ENCODE data around the gene ZNF787.

The ZNF787 gene

DNA sequence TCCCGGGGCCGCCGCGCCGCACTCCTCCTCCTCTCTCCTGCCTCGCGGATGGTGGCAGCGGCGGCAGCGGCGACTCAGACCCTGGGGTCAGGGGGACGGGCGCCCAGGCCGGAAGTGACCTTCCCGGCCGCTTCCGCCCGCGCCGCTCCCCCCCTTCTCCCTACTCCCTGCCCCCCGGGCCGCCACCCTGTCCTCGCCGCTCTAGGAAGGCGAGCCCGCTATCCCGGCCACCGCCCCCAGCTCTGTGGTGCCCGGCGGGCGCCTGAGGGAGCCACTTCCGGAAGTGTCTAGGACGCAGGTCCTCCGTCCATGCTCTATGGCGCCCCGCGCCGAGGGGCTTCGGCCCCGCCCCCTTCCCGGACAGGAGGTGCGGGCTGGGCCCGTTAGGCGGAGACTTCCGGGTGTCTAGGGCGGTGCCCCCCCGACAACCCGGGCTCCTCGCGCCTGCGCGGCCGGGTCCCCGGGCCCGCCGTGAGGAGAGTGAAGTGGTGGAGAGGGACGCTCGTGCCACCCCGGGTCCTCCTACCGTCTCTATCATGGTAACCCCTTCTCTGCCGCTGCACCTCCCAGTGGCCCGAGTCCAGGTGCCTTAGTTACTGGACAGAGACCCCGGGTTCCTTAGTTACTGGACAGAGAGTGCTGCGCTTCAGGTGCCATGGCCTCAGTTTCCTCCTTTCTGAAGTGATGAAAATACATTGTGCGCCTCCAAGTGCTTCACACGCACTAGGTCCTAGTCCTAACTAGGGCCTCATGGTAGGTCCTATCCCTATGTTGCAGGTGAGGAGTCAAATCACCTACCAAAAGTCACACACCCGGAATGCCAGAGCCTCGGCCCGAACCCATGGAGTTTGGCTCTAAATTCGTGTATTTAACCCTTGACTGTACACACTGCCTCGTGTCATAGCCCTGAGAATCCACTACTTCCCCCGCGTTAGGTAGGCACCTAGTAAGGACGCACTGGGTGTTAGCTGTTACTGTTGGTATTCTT, at the start of gene ZNF787:
ZNF787 (minus strand) TSS at position 116 of the 988 bp plus-strand sequence. CDS start 18,078 bp downstream, outside the sequence.
- TF ChIP-seq, protein P1, sequence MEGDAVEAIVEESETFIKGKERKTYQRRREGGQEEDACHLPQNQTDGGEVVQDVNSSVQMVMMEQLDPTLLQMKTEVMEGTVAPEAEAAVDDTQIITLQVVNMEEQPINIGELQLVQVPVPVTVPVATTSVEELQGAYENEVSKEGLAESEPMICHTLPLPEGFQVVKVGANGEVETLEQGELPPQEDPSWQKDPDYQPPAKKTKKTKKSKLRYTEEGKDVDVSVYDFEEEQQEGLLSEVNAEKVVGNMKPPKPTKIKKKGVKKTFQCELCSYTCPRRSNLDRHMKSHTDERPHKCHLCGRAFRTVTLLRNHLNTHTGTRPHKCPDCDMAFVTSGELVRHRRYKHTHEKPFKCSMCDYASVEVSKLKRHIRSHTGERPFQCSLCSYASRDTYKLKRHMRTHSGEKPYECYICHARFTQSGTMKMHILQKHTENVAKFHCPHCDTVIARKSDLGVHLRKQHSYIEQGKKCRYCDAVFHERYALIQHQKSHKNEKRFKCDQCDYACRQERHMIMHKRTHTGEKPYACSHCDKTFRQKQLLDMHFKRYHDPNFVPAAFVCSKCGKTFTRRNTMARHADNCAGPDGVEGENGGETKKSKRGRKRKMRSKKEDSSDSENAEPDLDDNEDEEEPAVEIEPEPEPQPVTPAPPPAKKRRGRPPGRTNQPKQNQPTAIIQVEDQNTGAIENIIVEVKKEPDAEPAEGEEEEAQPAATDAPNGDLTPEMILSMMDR (conservative IDR thresholded peaks at IDR 0.05; ENCODE audit: control insufficient read depth, insufficient read depth, low read depth, low read length), result no peak
- peak within 1 kb of the TSS; percentile 65 for H3K4me3 ChIP-seq (ENCODE audit: control insufficient read depth, low read depth, low read length)
- DNase-seq (ENCODE audit: low read depth), result peak; percentile 94

DNA sequence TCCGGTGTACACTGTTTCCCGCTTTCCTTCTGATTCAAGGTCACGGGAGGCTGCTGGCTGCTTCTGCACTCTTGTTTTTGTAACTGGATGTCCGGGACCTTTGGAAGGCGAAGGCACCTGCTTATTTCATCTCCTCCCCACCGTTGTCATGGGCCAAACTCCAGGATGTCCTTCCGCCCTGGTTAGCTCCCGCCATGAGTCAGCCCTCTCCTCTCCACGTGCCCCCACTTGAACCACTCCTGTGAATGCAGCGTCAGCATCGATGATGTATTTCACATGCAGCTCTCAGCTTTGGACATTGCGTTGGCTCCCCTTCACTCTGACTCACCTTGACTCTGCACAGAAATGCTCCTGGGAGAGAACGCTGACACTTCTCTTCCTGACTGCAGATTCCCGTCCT, 49.2 kb upstream of the ZNF787 start:
- TF ChIP-seq, protein P1 (conservative IDR thresholded peaks at IDR 0.05; ENCODE audit: control insufficient read depth, insufficient read depth, low read depth, low read length), result no peak
- no peak overlapping the region for H3K4me3 ChIP-seq (ENCODE audit: control insufficient read depth, low read depth, low read length)
- DNase-seq (ENCODE audit: low read depth), result peak; percentile 92

DNA sequence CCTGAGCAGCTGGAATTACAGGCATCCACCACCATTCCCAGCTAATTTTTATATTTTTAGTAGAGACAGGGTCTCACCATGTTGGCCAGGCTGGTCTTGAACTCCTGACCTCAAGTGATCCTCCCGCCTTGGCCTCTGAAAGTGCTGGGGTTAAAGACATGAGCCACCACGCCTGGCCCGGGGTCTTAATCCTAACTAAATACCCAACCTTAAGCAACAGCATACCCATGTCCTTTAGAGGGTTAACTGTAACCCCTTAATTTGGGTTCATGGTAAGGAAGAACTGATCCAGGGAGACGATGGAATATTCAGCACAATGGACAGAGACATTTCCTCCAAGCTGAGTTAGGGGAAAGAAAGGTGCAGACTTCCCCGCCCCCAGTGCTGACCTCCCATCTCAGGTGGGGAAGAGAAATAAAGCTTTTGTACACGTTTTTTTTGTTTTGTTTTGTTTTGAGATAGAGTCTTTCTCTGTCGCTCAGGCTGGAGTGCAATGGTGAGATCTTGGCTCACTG, 46.0 kb upstream of the ZNF787 start:
- TF ChIP-seq, protein P1 (conservative IDR thresholded peaks at IDR 0.05; ENCODE audit: control insufficient read depth, insufficient read depth, low read depth, low read length), result no peak
- no peak overlapping the region for H3K4me3 ChIP-seq (ENCODE audit: control insufficient read depth, low read depth, low read length)
- DNase-seq (ENCODE audit: low read depth), result peak; percentile 13

DNA sequence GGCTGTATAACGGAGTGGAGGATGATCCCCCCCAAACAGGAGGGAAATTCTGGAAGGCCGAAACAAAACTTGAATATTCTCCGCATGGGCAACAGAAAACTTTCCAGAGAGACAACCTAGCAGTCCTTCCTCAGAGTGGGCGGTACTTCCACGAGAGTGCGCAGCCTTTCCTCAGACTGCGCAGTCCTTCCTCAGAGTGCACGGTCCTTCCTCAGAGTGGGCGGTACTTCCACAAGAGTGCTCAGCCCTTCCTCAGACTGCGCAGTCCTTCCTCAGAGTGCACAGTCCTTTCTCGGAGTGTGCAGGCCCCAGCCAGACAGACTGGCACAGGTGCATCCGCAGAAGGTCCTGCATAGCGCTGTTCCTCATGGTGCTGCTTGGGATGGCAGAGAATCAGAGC, 42.0 kb upstream of the ZNF787 start:
- TF ChIP-seq, protein P1 (conservative IDR thresholded peaks at IDR 0.05; ENCODE audit: control insufficient read depth, insufficient read depth, low read depth, low read length), result no peak
- no peak for DNase-seq (ENCODE audit: low read depth)
- H3K4me3 ChIP-seq (ENCODE audit: control insufficient read depth, low read depth, low read length), result no peak overlapping the region

DNA sequence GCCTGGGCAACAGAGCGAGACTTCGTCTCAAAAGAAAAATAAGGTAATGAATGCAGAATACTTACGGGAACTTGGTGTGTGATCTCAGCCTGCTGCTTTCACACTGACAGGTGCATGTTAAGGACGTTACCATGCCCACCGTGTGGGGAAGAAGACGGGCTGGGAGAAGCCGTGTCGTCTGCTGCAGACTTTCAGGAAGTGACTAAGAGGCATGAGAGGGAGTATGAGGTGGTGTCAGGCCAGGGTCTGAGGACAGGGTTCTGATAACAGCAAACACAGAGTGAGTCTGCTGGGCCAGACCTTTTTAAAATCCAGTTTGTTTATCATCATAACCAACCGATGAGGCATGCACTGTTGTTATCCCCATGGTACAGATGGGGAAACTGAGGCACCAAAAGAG, 41.2 kb upstream of the ZNF787 start:
- no peak overlapping the region for H3K4me3 ChIP-seq (ENCODE audit: control insufficient read depth, low read depth, low read length)
- TF ChIP-seq, protein P1 (conservative IDR thresholded peaks at IDR 0.05; ENCODE audit: control insufficient read depth, insufficient read depth, low read depth, low read length), result no peak
- DNase-seq (ENCODE audit: low read depth), result no peak

DNA sequence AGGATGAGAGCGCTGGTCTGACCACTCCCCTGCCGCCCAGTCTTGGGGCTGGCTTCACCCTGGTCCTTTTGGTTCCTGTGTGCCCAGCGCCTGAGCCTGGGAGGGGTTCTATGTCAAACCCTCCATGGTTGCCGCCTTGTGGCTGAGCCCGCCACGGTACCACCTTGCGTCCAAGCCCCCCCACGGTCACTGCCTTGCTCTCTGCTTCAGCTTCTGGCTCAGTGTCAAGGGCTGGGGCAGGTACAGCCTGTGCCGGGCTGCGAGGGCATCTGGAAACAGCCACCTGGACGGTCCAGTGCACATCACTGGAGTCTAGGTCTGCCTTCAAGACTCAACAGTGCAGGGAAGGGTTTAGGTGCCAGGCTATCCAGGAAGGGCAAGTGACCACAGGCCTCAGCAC, 40.4 kb upstream of the ZNF787 start:
- no peak overlapping the region for H3K4me3 ChIP-seq (ENCODE audit: control insufficient read depth, low read depth, low read length)
- no peak for DNase-seq (ENCODE audit: low read depth)
- TF ChIP-seq, protein P1 (conservative IDR thresholded peaks at IDR 0.05; ENCODE audit: control insufficient read depth, insufficient read depth, low read depth, low read length), result no peak
